Fibroblast of skin of scalp (primary cell): ENCODE data around the gene CYP19A1.

Source experiments
- DNase-seq: peaks from one replicate; pipeline ENCODE4 v3.0.0-alpha.2; 2013

The CYP19A1 gene

GRCh38 chr15:51322621-51323296 is 15.6 kb downstream of the CYP19A1 start:
- no peak for DNase-seq

GRCh38 chr15:51321316-51321715 is 17.1 kb downstream of the CYP19A1 start:
- no peak for DNase-seq

- no peak for DNase-seq
Measured at GRCh38 chr15:51320843-51321242, 17.6 kb downstream of the CYP19A1 start.

GRCh38 chr15:51319539-51319938 is 18.9 kb downstream of the CYP19A1 start:
- DNase-seq, result no peak

GRCh38 chr15:51318382-51319150 is 19.8 kb downstream of the CYP19A1 start:
- DNase-seq, result peak; percentile 21

GRCh38 chr15:51316636-51317035 is 21.8 kb downstream of the CYP19A1 start:
- DNase-seq, result no peak

- no peak for DNase-seq
Measured at GRCh38 chr15:51315726-51316125, 22.7 kb downstream of the CYP19A1 start.

- DNase-seq, result no peak
Measured at GRCh38 chr15:51314391-51315337, 23.7 kb downstream of the CYP19A1 start.

GRCh38 chr15:51313644-51314280 is 24.6 kb downstream of the CYP19A1 start:
- DNase-seq, result no peak

GRCh38 chr15:51313074-51313393 is 25.4 kb downstream of the CYP19A1 start:
- no peak for DNase-seq

- peak; percentile 7 for DNase-seq
Measured at GRCh38 chr15:51312166-51313073, 26.0 kb downstream of the CYP19A1 start.

- DNase-seq, result no peak
Measured at GRCh38 chr15:51311510-51311909, 26.9 kb downstream of the CYP19A1 start.

GRCh38 chr15:51310064-51310463 is 28.3 kb downstream of the CYP19A1 start:
- peak; percentile 74 for DNase-seq

GRCh38 chr15:51307811-51308210 is 30.6 kb downstream of the CYP19A1 start:
- no peak for DNase-seq

GRCh38 chr15:51307325-51307724 is 31.1 kb downstream of the CYP19A1 start:
- no peak for DNase-seq

GRCh38 chr15:51303462-51303980 is 34.9 kb downstream of the CYP19A1 start:
- DNase-seq, result no peak

- DNase-seq, result no peak
Measured at GRCh38 chr15:51302480-51302879, 35.9 kb downstream of the CYP19A1 start.

- DNase-seq, result no peak
Measured at GRCh38 chr15:51299187-51300015, 39.0 kb downstream of the CYP19A1 start.

- no peak for DNase-seq
Measured at GRCh38 chr15:51298620-51299019, 39.8 kb downstream of the CYP19A1 start.

GRCh38 chr15:51290720-51291119 is 47.7 kb downstream of the CYP19A1 start:
- no peak for DNase-seq
